NCI-H2081 treated with DMSO at 0.1 percent for 48 hours (cell line): ENCODE data around the gene LIME1.
"Not testable (repeated sequence)": the region's sequence is repeated elsewhere in the genome, so short reads cannot be mapped to it uniquely, and the experiment has no call there.

Source experiments
- DNase-seq: peaks from one replicate; lab custom pipeline; 2025; lab: John Stamatoyannopoulos, UW

Gene LIME1

DNA sequence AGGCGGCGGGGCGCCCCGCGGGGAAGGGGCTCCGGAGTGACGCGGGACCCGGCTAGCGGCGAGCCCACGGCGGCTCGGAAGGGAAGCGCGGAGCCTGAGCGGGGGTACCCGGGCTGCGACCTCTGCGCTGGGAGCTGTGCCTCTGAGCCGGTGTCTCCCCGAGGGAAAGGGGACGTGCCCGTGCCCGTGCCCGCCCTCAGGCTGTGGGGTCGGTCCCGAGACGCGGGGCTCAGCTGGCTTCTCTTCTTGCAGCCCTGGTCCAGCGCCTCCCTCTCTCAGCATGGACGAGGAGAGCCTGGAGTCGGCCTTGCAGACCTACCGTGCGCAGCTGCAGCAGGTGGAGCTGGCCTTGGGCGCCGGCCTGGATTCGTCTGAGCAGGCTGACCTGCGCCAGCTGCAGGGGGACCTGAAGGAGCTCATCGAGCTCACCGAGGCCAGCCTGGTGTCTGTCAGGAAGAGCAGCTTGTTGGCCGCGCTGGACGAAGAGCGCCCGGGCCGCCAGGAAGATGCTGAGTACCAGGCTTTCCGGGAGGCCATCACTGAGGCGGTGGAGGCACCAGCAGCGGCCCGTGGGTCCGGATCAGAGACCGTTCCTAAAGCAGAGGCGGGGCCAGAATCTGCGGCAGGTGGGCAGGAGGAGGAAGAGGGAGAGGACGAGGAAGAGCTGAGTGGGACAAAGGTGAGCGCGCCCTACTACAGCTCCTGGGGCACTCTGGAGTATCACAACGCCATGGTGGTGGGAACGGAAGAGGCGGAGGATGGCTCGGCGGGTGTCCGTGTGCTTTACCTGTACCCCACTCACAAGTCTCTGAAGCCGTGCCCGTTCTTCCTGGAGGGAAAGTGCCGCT is 27.9 kb upstream of the LIME1 start:
- DNase-seq, result no peak

DNA sequence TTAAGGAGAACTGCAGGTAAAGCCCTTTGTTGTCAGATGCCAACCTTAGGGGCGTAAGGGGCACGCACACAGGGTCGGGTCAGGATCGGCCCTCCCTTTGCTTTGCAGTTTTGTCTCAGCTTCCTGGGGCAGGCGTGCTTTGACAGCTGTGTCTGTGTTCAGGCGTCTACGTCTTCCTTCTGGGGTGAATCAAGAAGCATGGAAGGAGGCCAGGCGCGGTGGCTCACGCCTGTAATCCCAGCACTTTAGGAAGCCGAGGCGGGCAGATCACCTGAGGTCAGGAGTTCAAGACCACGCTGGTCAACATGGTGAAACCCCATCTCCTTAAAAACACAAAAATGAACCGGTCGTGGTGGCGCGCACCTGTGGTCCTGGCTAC is 27.3 kb upstream of the LIME1 start:
- no peak for DNase-seq

DNA sequence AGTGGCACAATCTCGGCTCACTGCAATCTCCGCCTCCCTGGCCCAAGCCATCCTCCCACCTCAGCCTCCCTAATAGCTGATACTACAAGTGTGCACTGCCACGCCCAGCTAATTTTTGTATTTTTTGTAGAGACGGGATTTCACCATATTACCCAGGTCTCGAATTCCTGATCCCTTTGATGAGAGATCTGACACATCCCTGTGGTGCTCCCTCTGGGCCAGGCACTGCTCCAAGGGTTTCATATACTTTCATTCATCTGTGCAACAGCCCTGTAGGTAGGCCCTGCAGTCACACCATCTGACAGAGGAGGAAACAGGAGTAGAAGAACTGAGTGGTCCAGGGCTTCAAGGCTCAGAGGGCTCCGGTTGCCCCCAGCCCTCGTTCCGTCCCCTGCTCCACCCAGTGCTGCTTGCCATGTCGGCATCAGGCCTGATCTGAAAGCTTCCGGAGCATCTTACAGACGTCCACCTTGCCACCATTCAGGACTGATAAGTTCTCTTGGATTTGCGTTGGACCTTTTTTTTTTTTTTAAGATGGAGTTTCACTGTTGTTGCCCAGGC is 25.3 kb upstream of the LIME1 start:
- DNase-seq, result no peak

DNA sequence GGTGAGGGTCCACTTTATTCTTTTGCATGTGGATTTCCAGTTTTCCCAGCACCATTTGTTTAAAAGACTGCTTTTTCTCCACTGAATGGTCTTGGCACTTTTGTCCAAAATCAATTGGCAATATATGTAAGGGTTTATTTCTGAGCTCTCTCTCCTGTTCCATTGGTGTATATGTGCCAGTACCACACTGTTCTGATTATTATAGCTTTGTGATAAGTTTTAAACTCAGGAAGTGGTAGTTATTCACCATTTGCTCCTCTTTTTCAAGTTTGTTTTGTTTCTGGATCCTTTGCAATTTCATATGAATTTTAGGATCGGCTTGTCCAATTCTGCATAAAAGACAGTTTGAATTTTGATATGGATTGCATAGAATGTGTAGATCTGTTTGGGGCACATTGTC is 24.3 kb upstream of the LIME1 start:
- DNase-seq, result no peak

DNA sequence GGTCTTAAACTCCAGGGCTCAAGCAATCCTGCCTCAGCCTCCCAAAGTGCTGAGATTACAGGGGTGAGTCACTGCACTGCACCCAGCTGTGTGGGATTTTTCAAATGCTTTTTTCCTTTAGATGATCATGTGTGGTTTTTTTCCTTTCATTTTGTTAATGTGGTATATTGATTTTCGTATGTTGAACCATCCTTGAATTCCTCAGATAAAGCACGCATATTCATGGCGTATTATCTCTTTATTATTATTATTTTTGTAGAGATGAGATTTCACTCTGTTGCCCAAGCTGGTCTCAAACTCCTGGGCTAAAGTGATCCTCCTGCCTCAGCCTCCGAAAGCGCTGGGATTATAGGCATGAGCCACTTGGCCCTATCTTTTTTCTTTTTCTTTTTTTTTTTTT is 21.6 kb upstream of the LIME1 start:
- no peak for DNase-seq

DNA sequence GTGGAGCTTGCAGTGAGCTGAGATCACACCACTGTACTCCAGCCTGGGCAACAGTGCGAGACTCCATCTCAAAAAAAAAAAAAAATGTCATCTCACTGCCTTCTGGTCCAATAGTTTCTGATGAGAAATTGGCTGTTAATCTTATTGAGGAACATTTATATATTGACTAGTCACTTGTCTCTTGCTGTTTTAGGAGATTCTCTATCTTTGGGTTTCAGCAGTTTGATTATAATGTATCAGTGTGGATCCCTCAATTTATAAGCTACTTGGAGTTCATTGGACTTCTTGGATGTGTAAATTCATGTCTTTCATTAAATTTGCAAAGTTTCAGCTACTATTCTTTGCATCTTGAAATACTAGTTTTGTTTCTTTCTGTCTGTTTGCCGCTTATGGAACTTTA is 17.5 kb upstream of the LIME1 start:
- no peak for DNase-seq

DNA sequence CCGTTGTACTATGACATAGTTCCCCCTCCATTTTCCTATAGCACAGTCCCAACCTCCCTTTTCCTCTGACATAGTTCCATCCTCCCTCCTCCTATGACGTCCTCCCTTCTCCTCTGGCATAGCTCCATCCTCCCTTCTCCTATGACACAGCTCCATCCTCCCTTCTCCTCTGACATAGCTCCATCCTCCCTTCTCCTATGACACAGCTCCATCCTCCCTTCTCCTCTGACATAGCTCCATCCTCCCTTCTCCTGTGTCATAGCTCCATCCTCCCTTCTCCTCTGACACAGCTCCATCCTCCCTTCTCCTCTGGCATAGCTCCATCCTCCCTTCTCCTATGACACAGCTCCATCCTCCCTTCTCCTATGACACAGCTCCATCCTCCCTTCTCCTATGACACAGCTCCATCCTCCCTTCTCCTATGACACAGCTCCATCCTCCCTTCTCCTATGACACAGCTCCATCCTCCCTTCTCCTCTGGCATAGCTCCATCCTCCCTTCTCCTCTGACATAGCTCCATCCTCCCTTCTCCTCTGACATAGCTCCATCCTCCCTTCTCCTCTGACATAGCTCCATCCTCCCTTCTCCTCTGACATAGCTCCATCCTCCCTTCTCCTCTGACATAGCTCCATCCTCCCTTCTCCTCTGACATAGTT is 13.4 kb upstream of the LIME1 start:
- not testable (repeated sequence) for DNase-seq

DNA sequence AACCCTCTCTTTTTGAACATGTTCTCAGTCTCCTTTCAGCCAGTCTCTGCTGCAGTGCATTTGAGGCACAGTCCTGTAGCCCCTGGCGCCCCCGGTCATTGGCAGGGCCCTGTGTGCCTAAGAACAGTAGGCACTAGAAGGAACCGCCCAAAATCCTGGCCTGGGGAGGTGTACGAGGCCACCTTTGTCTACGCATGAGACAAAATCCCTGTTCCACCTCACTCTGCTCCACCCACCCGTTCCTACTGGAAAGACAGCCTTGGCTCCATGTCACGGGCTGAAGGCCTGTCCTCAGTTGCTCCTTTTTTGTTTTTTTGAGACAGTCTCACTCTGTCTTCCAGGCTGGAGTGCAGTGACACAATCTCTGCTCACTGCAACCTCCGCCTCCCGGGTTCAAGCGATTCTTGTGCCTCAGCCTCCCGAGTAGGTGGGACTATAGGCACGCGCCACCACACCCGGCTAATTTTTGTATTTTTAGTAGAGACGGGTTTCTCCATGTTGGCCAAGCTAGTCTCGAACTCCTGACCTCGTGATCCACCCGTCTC is 6.2 kb upstream of the LIME1 start:
- DNase-seq, result not testable (repeated sequence)

DNA sequence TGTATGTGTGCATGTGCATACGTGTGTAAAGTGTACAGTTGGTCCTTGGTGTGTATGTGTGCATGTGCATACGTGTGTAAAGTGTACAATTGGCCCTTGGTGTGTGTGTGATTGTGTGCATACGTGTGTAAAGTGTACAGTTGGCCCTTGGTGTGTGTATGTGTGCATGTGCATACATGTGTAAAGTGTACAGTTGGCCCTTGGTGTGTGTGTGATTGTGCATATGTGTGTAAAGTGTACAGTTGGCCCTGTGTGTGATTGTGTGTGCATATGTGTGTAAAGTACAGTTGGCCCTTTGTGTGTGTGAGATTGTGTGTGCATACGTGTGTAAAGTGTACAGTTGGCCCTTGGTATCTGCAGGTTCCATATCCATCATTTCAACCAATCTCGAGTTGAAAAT is 5.1 kb upstream of the LIME1 start:
- no peak for DNase-seq

DNA sequence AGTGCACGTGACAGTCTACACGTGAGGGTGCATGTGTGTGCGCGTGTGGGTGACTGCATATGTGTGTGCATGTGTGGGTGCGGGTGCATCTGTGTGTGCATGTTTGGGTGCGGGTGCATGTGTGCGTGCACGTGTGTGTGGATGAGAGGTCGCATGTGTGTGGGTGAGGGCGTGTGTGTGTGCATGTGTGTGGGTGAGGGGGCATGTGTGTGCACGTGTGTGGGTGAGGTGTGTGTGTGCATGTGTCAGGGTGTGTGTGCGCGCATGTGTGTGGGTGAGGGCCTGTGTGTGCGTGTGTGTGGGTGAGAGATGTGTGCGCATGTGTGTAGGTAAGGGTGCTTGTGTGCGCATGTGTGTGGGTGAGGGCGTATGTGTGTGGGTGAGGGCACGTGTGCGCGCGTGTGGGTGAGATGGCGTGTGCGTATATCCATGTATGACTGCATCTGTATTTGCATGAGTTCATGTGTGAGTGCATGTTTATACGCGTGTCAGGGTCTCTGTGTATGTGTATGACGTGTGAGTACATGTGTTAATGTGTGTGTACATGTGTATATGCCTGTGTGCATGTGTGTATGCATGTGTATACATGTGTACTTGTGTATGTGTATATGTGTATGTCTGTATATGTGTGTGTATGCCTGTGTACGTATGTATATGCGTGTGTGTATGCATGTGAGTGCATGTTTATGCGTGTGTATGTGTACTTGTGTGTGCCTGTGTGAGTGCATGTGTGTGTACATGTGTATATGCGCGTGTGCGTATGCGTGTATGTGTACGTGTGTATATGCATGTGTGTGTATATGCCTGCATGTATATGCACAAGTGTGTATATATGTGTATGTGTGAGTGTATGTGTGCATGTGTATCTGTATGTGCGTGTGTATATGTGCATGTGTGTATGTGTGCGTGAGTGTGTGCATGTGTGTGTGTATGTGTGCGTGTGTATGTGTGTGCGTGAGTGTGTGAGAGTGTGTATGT is 4.1 kb upstream of the LIME1 start:
- no peak for DNase-seq

DNA sequence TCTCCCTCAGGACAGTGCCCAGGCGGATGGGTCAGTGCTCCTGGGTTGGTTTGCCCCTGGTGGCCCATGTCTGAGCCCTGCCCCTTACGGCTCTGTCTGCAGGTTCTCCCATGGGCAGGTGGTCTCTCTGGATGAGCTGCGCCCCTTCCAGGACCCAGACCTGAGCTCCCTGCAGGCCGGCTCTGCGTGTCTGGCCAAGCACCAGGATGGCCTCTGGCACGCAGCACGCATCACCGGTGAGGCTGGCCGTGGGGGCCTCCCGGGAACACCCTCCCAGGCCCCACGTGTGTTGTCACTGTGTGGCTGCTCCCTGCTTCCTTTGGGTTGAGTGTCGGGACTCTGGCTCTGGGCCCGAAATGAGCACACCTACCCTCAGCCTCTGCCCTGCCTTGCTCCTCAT is 3.3 kb upstream of the LIME1 start:
- DNase-seq, result no peak

DNA sequence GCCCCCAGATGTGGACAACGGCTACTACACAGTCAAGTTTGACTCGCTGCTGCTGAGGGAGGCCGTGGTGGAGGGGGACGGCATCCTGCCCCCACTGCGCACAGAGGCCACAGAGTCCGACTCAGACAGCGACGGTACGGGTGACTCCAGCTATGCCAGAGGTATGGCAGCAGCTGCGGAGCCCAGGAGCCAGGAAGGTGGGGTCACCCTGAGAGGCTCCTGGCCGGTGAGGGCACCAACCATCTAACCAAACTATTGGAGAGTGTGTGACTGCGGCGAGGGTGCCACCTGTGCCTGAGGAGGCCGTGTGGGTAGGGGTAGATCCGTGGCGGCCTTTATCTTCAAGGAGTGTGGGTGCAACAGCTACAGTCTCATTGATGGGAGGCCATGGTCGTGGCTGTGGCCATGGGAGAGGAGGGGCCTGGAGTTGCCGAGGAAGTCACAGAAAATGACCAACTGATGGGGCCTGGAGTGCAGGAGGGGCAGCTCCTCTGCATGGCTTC is 2.8 kb upstream of the LIME1 start:
- DNase-seq, result no peak

DNA sequence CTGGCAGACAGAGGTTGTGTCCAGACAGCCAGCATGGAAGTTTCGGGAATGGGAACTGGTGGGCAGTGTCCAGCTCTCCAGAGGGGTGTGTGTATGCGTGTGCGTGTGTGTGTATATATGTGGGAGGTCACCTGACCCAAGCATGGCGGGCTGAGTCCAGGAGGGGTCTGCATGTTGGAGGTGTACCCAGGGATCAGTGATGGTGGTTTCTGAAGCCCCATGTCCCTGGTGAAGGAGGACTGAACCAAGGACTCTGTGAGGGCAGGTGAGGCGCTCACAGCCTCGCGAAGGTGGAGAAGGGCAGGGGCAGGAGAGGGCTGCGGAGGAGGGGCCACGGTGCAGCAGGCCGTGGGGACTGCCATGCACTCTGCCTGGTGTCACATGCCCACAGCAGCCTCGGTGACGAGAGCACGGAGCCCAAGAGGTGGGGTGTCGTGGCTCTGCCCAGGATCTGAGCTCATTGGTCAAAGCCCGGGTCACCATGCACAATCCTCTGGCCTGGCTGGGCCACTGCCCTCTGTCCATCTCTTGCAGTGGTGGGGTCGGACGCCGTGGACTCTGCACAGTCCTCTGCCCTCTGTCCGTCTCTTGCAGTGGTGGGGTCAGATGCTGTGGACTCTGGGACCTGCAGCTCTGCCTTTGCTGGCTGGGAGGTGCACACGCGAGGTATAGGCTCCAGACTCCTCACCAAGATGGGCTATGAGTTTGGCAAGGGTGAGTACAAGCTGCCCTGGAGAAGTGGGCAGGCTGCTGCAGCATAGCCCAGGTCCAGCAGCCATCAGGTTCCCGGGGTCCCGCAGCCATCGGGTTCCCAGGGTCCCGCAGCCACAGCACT is 2.1 kb upstream of the LIME1 start:
- no peak for DNase-seq

DNA sequence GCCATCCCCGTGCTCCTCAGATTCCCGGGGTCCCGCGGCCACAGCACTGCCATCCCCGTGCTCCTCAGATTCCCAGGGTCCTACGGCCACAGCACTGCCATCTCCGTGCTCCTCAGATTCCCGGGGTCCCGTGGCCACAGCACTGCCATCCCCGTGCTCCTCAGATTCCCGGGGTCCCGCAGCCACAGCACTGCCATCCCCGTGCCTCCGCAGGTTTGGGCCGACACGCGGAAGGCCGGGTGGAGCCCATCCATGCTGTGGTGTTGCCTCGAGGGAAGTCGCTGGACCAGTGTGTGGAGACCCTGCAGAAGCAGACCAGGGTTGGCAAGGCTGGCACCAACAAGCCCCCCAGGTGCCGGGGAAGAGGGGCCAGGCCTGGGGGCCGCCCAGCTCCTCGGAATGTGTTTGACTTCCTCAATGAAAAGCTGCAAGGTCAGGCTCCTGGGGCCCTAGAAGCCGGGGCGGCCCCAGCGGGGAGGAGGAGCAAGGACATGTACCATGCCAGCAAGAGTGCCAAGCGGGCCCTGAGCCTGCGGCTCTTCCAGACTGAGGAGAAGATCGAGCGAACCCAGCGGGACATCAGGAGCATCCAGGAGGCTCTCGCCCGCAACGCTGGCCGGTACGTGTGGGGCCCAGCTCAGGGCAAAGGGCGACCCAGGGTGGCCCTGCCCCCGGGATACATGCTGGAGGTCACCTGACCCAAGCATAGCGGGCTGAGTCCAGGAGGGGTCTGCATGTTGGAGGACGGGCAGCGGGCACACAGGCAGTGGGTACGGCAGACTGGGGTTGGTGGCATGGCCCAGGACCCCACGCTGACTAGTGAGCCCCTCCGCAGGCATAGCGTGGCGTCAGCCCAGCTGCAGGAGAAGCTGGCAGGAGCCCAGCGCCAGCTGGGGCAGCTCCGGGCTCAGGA is 1.3 kb upstream of the LIME1 start:
- DNase-seq, result no peak

DNA sequence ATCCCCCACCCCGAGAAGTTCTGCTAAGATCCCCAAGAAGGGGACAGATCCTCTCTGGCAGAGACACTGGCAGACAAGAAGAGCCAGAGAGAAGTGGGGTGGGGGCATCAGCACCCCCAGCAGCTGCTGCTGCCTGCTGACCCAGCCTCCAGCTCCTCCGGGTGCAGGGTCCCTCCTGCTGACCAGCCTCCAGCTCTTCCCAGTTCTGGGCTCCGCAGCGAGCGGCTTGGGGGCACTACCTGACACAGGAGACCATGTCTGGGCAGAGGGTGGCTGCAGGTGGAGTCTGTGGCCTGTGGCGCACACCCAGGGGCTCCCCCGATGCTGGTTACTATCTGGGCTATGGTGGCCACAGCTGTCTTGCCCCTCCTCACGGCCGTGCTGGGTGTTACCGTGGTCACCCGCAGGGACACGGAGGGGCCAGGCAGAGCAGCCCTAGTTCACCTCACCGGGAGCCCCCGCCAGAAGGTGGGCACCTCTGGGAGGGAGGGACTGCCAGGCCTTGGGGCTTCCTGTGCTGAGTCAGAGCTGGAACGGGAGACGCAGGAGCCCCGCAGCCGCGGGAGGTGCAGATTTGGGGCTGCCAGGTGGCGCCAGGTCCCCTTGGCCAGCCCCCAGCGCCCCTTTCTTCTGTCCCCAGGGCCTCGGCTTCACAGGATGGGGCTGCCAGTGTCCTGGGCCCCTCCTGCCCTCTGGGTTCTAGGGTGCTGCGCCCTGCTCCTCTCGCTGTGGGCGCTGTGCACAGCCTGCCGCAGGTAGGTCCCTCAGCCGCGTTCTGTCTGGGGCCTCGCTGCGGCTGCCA is 630 bp downstream of the LIME1 start:
- no peak for DNase-seq

DNA sequence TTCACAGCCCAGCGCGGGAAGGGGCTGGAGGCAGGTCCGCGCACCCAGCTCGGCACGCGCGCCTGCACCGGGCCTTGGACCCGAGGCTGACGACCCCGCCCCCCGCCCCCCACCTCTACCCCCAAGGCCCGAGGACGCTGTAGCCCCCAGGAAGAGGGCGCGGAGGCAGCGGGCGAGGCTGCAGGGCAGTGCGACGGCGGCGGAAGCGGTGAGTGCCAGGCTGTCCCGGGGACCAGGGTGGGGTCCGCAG is 1.2 kb downstream of the LIME1 start:
- DNase-seq, result no peak

DNA sequence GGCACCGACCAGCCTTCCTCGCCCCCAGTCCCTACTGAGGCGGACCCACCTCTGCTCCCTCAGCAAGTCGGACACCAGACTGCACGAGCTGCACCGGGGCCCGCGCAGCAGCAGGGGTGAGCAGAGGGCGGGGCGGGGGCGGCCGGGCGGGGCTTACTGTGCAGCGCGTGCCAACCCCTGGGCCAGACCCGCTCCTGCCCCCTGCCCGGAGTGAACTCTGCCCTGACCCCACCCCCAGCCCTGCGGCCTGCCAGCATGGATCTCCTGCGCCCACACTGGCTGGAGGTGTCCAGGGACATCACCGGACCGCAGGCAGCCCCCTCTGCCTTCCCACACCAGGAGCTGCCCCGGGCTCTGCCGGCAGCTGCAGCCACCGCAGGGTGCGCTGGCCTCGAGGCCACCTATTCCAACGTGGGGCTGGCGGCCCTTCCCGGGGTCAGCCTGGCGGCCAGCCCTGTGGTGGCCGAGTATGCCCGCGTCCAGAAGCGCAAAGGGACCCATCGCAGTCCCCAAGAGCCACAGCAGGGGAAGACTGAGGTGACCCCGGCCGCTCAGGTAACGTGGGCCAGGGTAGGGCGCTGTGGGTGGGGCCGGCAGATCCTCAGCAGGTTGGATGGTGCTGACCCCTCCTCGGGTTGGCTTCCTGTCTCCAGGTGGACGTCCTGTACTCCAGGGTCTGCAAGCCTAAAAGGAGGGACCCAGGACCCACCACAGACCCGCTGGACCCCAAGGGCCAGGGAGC is 1.7 kb downstream of the LIME1 start:
- no peak for DNase-seq

DNA sequence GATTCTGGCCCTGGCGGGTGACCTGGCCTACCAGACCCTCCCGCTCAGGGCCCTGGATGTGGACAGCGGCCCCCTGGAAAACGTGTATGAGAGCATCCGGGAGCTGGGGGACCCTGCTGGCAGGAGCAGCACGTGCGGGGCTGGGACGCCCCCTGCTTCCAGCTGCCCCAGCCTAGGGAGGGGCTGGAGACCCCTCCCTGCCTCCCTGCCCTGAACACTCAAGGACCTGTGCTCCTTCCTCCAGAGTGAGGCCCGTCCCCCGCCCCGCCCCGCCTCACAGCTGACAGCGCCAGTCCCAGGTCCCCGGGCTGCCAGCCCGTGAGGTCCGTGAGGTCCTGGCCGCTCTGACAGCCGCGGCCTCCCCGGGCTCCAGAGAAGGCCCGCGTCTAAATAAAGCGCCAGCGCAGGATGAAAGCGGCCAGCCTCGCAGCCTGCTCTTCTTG is 2.2 kb downstream of the LIME1 start:
- DNase-seq, result no peak
